Fibroblast of skin of right biceps (primary cell): ENCODE measurements around the gene KIFAP3.
"Not testable (repeated sequence)": the region's sequence is repeated elsewhere in the genome, so short reads cannot be mapped to it uniquely, and the experiment has no call there.

Experiments used
- DNase-seq: peaks from one replicate; pipeline ENCODE4 v3.0.0-alpha.2; 2013

Gene KIFAP3

GRCh38 chr1:170074250-170075157 is at the start of gene KIFAP3:
Gene KIFAP3, minus strand, starts transcription at chr1:170074695. Its CDS starts 228 bp downstream, at chr1:170074467.
- peak; percentile 99 for DNase-seq

GRCh38 chr1:170122366-170122765 is 47.9 kb upstream of the KIFAP3 start:
- DNase-seq = no peak

- peak; percentile 52 for DNase-seq
These were observed 40.4 kb upstream of the KIFAP3 start for GRCh38 chr1:170114906-170115305.

GRCh38 chr1:170113140-170113539 is 38.6 kb upstream of the KIFAP3 start:
- not testable (repeated sequence) for DNase-seq

DNA sequence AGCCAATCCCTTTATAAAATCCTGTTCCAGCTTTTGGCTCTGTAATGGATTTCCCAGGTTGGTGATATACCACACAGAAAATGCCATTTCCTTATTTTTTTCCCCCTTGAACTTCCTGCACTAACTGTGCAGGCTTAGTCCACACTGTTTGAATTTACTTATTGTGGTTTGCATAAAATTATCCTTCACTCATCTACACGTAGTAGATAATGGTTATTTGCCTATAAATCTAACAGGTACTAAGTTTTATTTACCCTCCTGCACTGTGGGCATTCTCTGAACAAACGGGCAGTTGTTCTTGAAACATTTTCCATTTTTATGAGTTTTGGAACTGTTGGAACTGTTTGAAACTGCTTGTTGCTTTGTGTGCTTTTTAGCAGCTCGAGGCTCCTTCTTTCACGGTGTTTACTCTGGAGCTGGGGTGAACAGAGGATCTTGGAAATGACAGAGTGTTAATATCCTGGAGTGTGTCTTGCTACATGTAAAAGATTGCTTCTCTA is 23.0 kb upstream of the KIFAP3 start:
- DNase-seq = no peak

- no peak for DNase-seq
These were observed 22.4 kb upstream of the KIFAP3 start for GRCh38 chr1:170096806-170097340.

GRCh38 chr1:170095976-170096748 is 21.7 kb upstream of the KIFAP3 start:
- DNase-seq = no peak

DNA sequence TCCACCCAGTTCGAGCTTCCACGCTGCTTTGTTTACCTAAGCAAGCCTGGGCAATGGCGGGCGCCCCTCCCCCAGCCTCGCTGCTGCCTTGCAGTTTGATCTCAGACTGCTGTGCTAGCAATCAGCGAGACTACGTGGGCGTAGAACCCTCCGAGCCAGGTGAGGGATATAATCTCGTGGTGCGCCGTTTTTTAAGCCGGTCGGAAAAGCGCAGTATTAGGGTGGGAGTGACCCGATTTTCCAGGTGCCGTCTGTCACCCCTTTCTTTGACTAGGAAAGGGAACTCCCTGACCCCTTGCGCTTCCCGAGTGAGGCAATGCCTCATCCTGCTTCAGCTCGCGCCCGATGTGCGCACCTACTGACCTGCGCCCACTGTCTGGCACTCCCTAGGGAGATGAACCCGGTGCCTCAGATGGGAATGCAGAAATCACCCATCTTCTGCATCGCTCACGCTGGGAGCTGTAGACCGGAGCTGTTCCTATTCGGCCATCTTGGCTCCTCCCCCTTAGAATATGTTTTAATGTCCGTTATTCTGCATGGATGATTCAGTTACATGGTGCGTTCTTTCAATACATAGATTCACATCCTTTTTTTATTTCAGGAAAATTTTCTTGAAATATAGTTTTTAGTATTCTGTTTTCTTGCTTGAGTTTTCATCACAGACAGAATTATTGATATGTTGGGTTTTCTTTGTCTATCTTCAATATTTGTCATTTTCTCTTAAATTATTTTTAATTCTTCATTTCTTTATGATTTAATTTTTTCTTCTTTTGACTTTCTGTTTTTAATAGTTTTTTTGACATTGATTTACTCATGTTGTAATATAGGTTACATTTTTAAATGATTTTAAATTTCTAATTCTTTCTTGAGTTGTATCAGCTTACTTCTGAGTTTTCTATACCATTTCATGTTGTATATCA is 20.5 kb upstream of the KIFAP3 start:
- DNase-seq = not testable (repeated sequence)

GRCh38 chr1:170086399-170087032 is 12.0 kb upstream of the KIFAP3 start:
- no peak for DNase-seq

- DNase-seq = peak; percentile 35
These were observed 10.6 kb upstream of the KIFAP3 start for GRCh38 chr1:170085091-170085490.

GRCh38 chr1:170078610-170079189 is 4.2 kb upstream of the KIFAP3 start:
- no peak for DNase-seq

GRCh38 chr1:170077926-170078325 is 3.4 kb upstream of the KIFAP3 start:
- no peak for DNase-seq

DNA sequence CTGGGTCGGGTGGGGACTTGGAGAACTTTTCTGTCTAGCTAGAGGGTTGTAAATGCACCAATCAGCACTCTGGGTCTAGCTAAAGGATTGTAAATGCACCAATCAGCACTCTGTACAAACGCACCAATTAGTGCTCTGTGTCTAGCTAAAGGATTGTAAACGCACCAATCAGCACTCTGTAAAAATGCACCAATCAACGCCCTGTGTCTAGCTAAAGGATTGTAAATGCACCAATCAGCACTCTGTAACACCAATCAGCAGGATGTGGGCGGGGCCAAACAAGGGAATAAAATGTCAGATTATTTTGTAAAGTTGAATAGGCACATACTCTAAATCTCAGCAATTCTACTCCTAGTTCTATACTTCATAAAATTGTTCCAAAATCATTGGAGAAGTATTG is 2.5 kb upstream of the KIFAP3 start:
- DNase-seq = not testable (repeated sequence)

GRCh38 chr1:170076199-170076598 is 1.7 kb upstream of the KIFAP3 start:
- no peak for DNase-seq

DNA sequence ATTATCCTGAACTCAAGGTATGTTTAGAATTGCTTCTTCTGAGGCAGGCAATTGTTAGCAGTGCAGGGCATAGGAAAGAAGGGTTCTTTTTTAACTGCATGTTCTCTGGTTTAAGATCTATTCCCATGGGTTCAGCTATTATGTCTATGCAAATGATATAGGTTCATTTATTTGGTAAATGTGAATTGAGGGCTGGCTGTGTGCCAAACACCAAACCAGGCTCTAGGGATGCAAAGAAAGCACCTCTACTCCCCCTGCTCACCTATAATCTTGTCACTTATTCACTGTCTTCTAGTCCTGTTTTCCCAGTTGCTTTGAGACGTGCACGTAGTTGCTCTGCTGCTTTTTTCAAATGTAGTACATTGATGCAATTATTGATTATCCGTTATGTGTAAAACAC is 691 bp upstream of the KIFAP3 start:
- no peak for DNase-seq

GRCh38 chr1:170073893-170074249 is 624 bp downstream of the KIFAP3 start:
- DNase-seq = no peak

DNA sequence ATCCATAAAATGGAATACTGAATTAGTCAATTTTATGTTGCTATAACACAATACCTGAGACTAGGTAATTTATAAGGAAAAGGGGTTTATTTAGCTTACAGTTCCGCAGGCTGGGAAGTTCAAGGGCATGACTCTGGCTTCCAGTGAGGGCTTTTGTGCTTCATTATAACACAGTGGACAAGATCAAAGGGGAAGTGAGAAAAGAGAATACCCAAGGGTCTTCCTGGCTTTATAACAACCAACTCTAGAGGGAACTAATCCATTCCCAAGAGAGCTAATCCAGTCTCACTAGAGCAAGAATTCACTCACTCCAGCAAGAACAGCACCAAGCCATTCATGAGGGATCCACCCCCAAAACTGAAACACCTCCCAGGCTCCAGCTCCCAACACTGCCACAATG is 3.1 kb downstream of the KIFAP3 start:
- DNase-seq = no peak

- DNase-seq = no peak
These were observed 5.6 kb downstream of the KIFAP3 start for GRCh38 chr1:170068923-170069322.

DNA sequence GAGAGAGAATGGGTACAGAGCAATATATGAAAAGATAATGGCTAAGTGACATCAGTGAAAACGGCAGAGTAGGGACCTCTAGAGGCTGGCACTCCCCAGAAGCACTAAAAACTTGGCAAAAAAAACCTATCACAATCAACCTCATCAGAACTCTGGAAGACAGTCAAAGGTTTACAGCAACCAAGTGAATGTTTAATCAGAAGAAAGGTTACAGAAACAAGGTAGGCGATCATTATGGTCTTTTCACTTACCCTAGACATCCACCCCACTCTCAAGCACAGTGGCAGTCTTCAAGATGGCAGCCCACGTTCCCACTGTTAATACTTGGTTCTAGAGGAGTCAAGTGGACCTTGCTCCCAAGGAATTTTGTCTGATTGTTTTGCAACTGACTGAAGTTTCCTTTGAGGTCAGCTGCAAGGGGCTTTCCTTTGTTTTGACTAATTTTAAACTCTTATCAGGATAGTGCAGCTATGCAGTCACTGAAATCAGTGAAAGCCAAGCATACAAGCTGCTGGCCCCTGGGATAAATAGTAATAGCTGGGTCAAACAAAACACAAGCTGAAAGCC is 7.2 kb downstream of the KIFAP3 start:
- no peak for DNase-seq

DNA sequence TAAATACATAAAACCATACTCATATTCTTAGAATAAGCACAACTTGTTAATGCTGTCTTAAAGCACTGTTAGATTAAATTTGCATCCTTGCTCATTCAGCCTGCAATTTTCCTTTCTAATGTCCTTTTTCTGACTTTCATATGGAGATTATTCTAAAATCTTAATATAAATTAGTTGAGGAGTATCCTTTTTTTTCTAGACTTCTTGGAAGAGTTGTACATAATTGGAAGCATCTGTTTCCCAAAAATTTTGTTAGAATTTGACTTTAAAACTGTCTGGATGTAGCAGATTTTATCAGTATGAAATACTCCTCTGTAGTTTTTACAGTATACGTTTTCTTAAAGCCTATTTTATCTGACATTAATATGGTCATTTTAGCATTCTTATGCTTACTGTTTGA is 9.7 kb downstream of the KIFAP3 start:
- DNase-seq = no peak
